ENCODE results near the gene CGB8.

GRCh38 chr19:49073514-49074378 lies 24.8 kb upstream of the CGB8 start:
- TF ChIP-seq, protein P1, sequence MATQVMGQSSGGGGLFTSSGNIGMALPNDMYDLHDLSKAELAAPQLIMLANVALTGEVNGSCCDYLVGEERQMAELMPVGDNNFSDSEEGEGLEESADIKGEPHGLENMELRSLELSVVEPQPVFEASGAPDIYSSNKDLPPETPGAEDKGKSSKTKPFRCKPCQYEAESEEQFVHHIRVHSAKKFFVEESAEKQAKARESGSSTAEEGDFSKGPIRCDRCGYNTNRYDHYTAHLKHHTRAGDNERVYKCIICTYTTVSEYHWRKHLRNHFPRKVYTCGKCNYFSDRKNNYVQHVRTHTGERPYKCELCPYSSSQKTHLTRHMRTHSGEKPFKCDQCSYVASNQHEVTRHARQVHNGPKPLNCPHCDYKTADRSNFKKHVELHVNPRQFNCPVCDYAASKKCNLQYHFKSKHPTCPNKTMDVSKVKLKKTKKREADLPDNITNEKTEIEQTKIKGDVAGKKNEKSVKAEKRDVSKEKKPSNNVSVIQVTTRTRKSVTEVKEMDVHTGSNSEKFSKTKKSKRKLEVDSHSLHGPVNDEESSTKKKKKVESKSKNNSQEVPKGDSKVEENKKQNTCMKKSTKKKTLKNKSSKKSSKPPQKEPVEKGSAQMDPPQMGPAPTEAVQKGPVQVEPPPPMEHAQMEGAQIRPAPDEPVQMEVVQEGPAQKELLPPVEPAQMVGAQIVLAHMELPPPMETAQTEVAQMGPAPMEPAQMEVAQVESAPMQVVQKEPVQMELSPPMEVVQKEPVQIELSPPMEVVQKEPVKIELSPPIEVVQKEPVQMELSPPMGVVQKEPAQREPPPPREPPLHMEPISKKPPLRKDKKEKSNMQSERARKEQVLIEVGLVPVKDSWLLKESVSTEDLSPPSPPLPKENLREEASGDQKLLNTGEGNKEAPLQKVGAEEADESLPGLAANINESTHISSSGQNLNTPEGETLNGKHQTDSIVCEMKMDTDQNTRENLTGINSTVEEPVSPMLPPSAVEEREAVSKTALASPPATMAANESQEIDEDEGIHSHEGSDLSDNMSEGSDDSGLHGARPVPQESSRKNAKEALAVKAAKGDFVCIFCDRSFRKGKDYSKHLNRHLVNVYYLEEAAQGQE (IDR thresholded peaks at IDR 0.05; ENCODE audit: low read depth): no peak
- no peak for TF ChIP-seq EP300 (IDR thresholded peaks at IDR 0.05; ENCODE audit: borderline replicate concordance)
- TF ChIP-seq YY1 (IDR thresholded peaks at IDR 0.05; ENCODE audit: low read depth): no peak
- peak; percentile 19; the same call in 1 of the 2 replicates for TF ChIP-seq RAD21 (IDR thresholded peaks at IDR 0.05; ENCODE audit: low read depth)
- no peak for TF ChIP-seq CEBPB (IDR thresholded peaks at IDR 0.05)
- no peak for TF ChIP-seq MAX (IDR thresholded peaks at IDR 0.05)

Data from Ishikawa (cell line).